Skeletal muscle tissue (tissue), 4 donors: ENCODE data around the gene VWC2. TPM values are rescaled to one million over a fixed set of nuclear protein-coding genes. Genes with fewer than 3 reads are reported as not detected.
"Not testable (repeated sequence)": the region's sequence is repeated elsewhere in the genome, so short reads cannot be mapped to it uniquely, and the experiment has no call there.

Experiments
- H3K27ac ChIP-seq: one replicate; pipeline ENCODE4 v1.7.0; 2013; ENCODE audit warnings: mild to moderate bottlenecking, low read depth, low read length, inconsistent platforms
- H3K27me3 ChIP-seq, 3 donors: one replicate each; pipeline ENCODE4 v1.7.0; 2013; ENCODE audit warnings: low read length in 3 of 3; ENCODE audit not compliant: control insufficient read depth in 3 of 3, insufficient read depth in 3 of 3
- H3K36me3 ChIP-seq, 3 donors: one replicate each; pipeline ENCODE4 v1.7.0; 2013; ENCODE audit warnings: low read length in 3 of 3; ENCODE audit not compliant: control insufficient read depth in 3 of 3, insufficient read depth in 3 of 3
- H3K4me1 ChIP-seq, 3 donors: one replicate each; pipeline ENCODE4 v1.7.0; 2013; ENCODE audit warnings: low read length in 3 of 3, mild to moderate bottlenecking in 3 of 3; ENCODE audit not compliant: control insufficient read depth in 3 of 3, insufficient read depth in 3 of 3
- H3K4me3 ChIP-seq, 3 donors: one replicate each; pipeline ENCODE4 v1.7.0; 2013; ENCODE audit warnings: low read length in 3 of 3
- H3K9ac ChIP-seq, 3 donors: one replicate each; pipeline ENCODE4 v1.7.0; 2013; ENCODE audit warnings: low read length in 3 of 3, mild to moderate bottlenecking in 3 of 3, moderate library complexity in 2 of 3, low read depth in 1 of 3
- H3K9me3 ChIP-seq, 3 donors: one replicate each; pipeline ENCODE4 v1.7.0; 2013; ENCODE audit warnings: low read length in 3 of 3; ENCODE audit not compliant: control insufficient read depth in 3 of 3
- total RNA-seq: library from RNA; depleted of rRNA; stranded (reverse); fragments of >200 nt; gene quantifications from one replicate; pipeline ENCODE4 v1.2.3, GENCODE V29; 2014
- donor health status: Osteomylitis.

The VWC2 gene
- total RNA-seq, 1 donor from 2014 or later, result under 0.01 TPM

DNA sequence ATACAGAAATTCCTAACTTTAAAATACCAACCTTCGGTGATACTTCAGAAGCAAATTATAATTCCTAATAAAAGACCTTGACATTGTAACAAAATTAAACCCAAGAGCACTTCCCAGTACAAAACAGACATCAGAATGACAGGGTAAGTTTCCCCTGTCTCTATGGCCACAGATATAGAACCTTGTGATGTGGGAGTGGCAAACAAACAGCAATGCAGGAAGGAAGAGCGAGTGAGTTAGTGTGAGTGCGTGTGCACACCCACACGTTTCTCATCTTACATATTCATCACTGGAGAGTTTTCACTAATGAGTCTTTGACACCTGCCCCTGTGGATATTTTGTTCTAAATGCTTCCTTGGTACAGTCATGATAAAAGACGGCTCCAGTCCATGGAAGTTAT, 72.2 kb downstream of the VWC2 start:
- Histone ChIP-seq H3K27me3 (peaks cover 0 to 4% (median 0%) of the 10 kb centered on the region in 3 donors), H3K27ac (no peak overlapping the region)

DNA sequence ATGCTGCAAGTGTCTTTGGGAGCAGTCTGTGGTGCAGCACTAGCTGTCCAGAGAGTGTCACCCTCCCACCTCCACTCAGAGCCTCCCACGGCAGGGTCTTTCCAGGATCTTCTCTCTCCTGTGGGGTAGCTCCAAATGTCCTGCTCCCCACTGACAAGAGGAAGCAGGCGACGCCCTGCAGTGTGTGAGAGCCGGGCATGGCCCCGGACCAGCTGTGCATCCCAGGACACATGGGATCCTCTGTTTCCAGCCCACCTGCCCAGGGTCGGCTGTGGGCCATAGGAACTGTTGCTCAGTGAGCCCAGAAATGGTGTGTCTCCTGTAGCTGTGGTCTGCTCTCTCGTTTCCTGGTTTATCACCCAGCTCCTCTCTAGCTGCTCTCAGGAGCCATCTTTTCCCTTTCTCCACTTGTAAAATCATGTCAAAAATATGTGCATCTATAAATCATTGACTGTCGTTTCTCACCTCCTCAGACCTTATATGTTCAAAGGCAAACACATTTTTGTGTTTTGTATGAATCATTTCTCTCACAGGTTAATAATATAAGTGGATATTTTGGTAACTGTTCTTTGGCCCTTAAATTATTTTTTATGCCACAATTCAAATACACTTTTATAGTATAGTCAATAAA, 74.9 kb downstream of the VWC2 start:
- Histone ChIP-seq H3K36me3 (no peaks in the 10 kb centered on the region), H3K4me3 (no peak overlapping the region), H3K9ac (no peak overlapping the region), H3K27me3 (peaks cover 0 to 4% (median 0%) of the 10 kb centered on the region in 3 donors), H3K27ac (no peak overlapping the region), H3K4me1 (no peaks in the 10 kb centered on the region), H3K9me3 (no peaks in the 10 kb centered on the region)

More for the DNA sequence above, 72.2 kb downstream of the VWC2 start:
- H3K9ac ChIP-seq, result no peak overlapping the region
- H3K4me1 ChIP-seq, result no peaks in the 10 kb centered on the region
- no peak overlapping the region for H3K4me3 ChIP-seq
- no peaks in the 10 kb centered on the region for H3K36me3 ChIP-seq
- H3K9me3 ChIP-seq, result no peaks in the 10 kb centered on the region

DNA sequence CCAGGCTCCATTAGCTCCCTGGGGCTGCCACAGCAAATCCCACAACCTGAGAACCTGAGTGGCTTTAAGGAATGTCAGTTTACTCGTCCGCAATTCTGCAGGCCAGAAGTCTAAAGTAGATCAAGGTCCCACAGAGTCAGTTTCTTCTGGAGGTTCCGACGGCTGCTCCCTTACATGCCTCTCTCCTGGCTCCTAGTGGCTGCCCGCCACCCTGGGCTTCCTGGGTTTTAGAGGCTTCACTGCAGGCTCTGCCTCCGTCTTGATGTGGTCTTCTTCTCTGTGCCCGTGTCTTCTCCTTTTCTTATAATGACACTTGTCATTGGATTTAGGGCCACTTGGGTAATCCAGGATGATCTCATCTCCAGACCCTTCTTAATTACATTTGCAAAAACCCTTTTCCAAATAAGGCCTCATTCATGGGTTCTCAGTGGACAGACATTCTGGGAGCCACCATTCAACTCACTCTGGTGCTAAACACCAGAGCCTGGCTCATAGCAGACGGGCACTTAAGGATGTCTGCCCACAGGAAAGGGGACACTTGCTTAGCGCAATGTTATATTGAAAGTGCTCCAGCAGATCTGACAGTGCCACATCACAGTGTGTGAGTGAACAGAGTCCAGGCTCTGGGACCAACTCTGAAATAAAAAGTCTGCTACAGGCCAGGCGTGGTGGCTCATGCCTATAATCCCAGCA, 77.6 kb downstream of the VWC2 start:
- Histone ChIP-seq H3K4me1 (no peaks in the 10 kb centered on the region), H3K4me3 (no peak overlapping the region), H3K9me3 (no peaks in the 10 kb centered on the region), H3K9ac (no peak overlapping the region), H3K27ac (no peak overlapping the region), H3K27me3 (peaks cover 0 to 4% (median 0%) of the 10 kb centered on the region in 3 donors), H3K36me3 (no peaks in the 10 kb centered on the region)

- not testable (repeated sequence) for H3K4me1 ChIP-seq, H3K9ac ChIP-seq, H3K4me3 ChIP-seq, H3K27ac ChIP-seq, H3K9me3 ChIP-seq, H3K27me3 ChIP-seq, H3K36me3 ChIP-seq
These were observed 78.1 kb downstream of the VWC2 start for GRCh38 chr7:49851614-49851934.

- Histone ChIP-seq H3K9me3 (no peaks in the 10 kb centered on the region), H3K36me3 (no peaks in the 10 kb centered on the region), H3K27me3 (peaks cover 0 to 3% (median 0%) of the 10 kb centered on the region in 3 donors), H3K27ac (no peak overlapping the region), H3K4me3 (no peak overlapping the region), H3K4me1 (no peaks in the 10 kb centered on the region), H3K9ac (no peak overlapping the region)
These were observed 79.4 kb downstream of the VWC2 start for GRCh38 chr7:49852619-49853462.

- Histone ChIP-seq H3K27ac (no peak overlapping the region), H3K9ac (no peak overlapping the region), H3K9me3 (no peaks in the 10 kb centered on the region), H3K27me3 (no peaks in the 10 kb centered on the region), H3K36me3 (no peaks in the 10 kb centered on the region), H3K4me1 (no peaks in the 10 kb centered on the region), H3K4me3 (no peak overlapping the region)
These were observed 82.0 kb downstream of the VWC2 start for GRCh38 chr7:49855281-49855980.

GRCh38 chr7:49860293-49860692, 86.9 kb downstream of the VWC2 start:
- Histone ChIP-seq H3K9ac (no peak overlapping the region), H3K4me3 (no peak overlapping the region), H3K27me3 (no peaks in the 10 kb centered on the region), H3K9me3 (peaks cover 0 to 4% (median 0%) of the 10 kb centered on the region in 3 donors), H3K4me1 (no peaks in the 10 kb centered on the region), H3K36me3 (no peaks in the 10 kb centered on the region), H3K27ac (no peak overlapping the region)

- no peak overlapping the region for H3K27ac ChIP-seq
- no peak overlapping the region for H3K4me3 ChIP-seq
- no peaks in the 10 kb centered on the region for H3K36me3 ChIP-seq
- H3K9me3 ChIP-seq, result peaks cover 0 to 4% (median 0%) of the 10 kb centered on the region in 3 donors
- no peak overlapping the region for H3K9ac ChIP-seq
- H3K4me1 ChIP-seq, result no peaks in the 10 kb centered on the region
- H3K27me3 ChIP-seq, result no peaks in the 10 kb centered on the region
These were observed 92.8 kb downstream of the VWC2 start for GRCh38 chr7:49866076-49866735.

- Histone ChIP-seq H3K4me1 (no peaks in the 10 kb centered on the region), H3K27me3 (no peaks in the 10 kb centered on the region), H3K9me3 (peaks cover 0 to 4% (median 0%) of the 10 kb centered on the region in 3 donors), H3K27ac (no peak overlapping the region), H3K9ac (no peak overlapping the region), H3K36me3 (no peaks in the 10 kb centered on the region), H3K4me3 (no peak overlapping the region)
These were observed 93.5 kb downstream of the VWC2 start for GRCh38 chr7:49866910-49867309.
